Lower leg skin (tissue), 3 donors: ENCODE data around the gene CCDC146.

Experiments used
- POLR2A ChIP-seq, 2 donors: fragments of 450-650 bp; IDR thresholded peaks; one replicate each; pipeline ENCODE4 v1.6.1; 2016 to 2017; ENCODE audit warnings: antibody characterized with exemption in 2 of 2, mild to moderate bottlenecking in 1 of 2, moderate library complexity in 1 of 2
- TF ChIP-seq, protein P1 (sequence below), 3 donors: fragments of 450-650 bp; IDR thresholded peaks; one replicate each; pipeline ENCODE4 v1.5.1; 2016; ENCODE audit warnings: antibody characterized with exemption in 3 of 3, mild to moderate bottlenecking in 3 of 3, moderate library complexity in 2 of 3

DNA sequence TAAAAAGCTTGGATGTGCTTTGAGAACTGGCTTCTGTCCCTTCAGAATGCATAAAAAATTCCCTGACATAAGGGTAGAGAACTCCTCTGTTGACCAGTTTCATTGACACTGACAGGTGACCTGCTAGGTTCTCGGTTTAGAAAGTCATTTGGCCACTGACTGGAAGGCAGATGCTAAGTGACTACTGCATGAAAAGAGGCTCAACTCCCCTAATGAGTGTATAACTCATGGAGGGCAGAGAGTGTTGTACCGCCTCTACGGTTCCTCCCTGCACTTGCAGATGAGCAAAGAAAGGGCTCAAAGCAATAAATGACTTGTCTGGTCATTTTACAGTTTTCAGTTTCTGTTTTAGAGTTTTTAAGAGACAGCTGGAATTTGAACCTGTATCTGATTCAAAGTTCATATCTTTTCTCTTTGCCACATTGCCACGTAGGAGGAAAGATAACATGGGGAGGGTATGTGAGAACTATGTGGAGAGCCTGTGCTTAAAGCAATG, 80.1 kb downstream of the CCDC146 start:
- TF ChIP-seq, protein P1, sequence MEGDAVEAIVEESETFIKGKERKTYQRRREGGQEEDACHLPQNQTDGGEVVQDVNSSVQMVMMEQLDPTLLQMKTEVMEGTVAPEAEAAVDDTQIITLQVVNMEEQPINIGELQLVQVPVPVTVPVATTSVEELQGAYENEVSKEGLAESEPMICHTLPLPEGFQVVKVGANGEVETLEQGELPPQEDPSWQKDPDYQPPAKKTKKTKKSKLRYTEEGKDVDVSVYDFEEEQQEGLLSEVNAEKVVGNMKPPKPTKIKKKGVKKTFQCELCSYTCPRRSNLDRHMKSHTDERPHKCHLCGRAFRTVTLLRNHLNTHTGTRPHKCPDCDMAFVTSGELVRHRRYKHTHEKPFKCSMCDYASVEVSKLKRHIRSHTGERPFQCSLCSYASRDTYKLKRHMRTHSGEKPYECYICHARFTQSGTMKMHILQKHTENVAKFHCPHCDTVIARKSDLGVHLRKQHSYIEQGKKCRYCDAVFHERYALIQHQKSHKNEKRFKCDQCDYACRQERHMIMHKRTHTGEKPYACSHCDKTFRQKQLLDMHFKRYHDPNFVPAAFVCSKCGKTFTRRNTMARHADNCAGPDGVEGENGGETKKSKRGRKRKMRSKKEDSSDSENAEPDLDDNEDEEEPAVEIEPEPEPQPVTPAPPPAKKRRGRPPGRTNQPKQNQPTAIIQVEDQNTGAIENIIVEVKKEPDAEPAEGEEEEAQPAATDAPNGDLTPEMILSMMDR (IDR thresholded peaks at IDR 0.05): no peak
- TF ChIP-seq POLR2A (IDR thresholded peaks at IDR 0.05): no peak
